ENCODE measurements around the gene CCDC141.

- no peak for TF ChIP-seq POLR2AphosphoS5 (IDR thresholded peaks at IDR 0.05; ENCODE audit: low read depth, low read length)
- no peak for TF ChIP-seq FOXP2 (optimal IDR thresholded peaks at IDR 0.05; ENCODE audit: borderline replicate concordance, extremely low read depth, extremely low read length, insufficient read depth)
- no peak for TF ChIP-seq SIN3A (IDR thresholded peaks at IDR 0.05; ENCODE audit: borderline replicate concordance, insufficient read depth, low read length)
Measured at GRCh38 chr2:178999476-178999875, 50.5 kb downstream of the CCDC141 start.
